AG09309 (cell line): ENCODE results near the gene PCCB.

Experiments used
- DNase-seq: peaks from one replicate; pipeline ENCODE4 v3.0.0-alpha.2; 2010; ENCODE audit warnings: low read depth
- H3K4me3 ChIP-seq: 2 replicates; pipeline ENCODE4 v1.5.1; 2011; ENCODE audit warnings: mild to moderate bottlenecking, low read depth, low read length, moderate library complexity; ENCODE audit not compliant: control insufficient read depth
- TF ChIP-seq, protein P1 (sequence below): IDR thresholded peaks from 2 replicates; pipeline ENCODE4 v1.5.1; 2011; ENCODE audit warnings: mild to moderate bottlenecking, low read depth, low read length, inconsistent platforms; ENCODE audit not compliant: insufficient read depth, control insufficient read depth; ENCODE audit errors: missing control alignments

PCCB gene

DNA sequence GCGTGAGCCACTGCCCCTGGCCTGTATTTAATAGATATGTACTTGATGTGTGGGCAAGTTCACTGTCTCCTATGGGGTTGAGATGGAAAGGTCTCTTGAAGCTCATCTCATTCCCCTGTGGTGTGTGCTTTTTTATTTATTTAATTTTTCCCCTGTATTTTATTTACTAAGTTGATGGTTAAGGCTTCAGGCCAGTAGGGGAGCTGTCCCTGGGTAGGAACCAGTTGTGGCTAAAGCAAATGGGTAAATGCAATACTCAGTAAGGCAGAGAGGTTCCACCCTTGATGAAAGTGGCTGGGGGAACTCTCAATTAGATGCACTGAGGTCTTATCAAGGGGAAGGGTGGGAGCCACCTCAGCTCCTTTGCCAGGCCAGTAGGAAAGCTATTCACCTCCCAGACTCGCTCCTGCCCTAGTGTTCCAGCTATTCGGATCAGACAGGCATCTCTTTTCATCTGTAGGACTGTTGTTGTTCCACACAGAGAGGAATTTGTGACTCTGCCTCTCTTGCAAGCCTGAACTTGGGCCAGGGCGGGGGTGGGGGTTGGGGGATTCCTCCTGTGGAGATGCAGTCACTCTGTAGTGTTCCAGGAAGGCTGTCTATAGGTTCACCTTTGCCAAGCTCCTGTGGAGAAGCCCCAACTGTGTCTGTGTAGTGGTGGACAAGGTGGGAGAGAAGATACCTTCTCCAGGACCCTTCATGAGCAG is 26.1 kb downstream of the PCCB start:
- TF ChIP-seq, protein P1, sequence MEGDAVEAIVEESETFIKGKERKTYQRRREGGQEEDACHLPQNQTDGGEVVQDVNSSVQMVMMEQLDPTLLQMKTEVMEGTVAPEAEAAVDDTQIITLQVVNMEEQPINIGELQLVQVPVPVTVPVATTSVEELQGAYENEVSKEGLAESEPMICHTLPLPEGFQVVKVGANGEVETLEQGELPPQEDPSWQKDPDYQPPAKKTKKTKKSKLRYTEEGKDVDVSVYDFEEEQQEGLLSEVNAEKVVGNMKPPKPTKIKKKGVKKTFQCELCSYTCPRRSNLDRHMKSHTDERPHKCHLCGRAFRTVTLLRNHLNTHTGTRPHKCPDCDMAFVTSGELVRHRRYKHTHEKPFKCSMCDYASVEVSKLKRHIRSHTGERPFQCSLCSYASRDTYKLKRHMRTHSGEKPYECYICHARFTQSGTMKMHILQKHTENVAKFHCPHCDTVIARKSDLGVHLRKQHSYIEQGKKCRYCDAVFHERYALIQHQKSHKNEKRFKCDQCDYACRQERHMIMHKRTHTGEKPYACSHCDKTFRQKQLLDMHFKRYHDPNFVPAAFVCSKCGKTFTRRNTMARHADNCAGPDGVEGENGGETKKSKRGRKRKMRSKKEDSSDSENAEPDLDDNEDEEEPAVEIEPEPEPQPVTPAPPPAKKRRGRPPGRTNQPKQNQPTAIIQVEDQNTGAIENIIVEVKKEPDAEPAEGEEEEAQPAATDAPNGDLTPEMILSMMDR, result no peak
- DNase-seq, result no peak
- H3K4me3 ChIP-seq, result no peak overlapping the region

DNA sequence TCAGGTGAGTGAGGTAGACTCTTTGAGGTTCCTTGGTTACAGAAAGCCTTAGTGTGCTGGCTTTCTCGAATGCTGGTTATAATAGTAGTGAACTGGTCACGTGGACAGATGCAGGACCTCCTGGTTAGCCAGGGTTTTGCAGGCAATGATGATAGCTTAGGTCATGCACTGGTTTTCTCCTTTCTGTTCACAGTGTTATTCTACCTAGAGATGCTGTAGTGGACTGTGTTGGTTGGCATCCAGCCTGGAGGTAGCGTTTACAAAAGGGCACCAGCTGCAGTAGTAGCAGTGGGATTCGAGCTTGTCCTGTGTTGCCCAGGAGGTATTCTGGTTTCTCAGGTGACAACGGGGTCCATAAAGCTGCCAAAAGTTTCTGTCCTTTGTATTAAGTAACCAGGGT is 27.0 kb downstream of the PCCB start:
- TF ChIP-seq, protein P1, result no peak
- H3K4me3 ChIP-seq, result no peak overlapping the region
- no peak for DNase-seq

DNA sequence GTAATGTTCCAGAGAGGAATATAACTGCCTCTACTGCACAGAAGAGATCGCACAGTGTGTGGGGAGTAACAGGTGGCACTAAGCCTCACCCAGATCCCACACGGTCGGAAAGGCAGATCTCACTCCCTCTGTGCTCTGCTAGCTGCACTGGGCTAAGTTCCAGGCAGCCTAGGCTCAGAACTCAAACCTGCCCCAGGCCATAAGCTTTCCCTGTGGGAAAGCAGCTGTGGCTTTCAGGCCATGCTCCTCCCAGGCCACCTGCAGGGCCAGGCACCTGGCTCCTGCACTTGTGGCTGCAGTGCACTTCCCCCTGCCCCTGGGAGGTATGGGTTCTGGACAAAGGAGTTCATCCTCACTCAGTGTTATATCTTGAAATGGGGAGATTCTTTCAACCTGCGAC is 27.5 kb downstream of the PCCB start:
- TF ChIP-seq, protein P1, result no peak
- no peak for DNase-seq
- H3K4me3 ChIP-seq, result no peak overlapping the region

DNA sequence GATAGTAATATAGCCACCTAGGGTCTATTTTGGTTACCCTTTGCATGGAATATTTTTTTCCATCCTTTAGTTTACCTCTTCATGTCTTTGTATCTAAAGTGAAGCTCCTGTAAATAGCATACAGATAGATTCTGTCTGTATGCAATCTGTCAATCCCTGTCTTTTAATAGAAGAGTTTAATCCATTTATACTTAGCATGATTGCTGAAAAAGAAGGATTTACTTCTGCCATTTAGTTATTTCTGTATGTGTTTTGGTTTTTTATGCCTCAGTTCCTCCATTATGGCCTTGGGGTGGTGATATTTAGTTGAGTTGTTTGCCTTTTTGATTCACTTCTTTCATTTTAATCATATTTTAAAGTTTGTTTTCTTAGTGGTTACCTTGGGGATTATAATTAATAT is 29.0 kb downstream of the PCCB start:
- H3K4me3 ChIP-seq, result no peak overlapping the region
- TF ChIP-seq, protein P1, result no peak
- no peak for DNase-seq

DNA sequence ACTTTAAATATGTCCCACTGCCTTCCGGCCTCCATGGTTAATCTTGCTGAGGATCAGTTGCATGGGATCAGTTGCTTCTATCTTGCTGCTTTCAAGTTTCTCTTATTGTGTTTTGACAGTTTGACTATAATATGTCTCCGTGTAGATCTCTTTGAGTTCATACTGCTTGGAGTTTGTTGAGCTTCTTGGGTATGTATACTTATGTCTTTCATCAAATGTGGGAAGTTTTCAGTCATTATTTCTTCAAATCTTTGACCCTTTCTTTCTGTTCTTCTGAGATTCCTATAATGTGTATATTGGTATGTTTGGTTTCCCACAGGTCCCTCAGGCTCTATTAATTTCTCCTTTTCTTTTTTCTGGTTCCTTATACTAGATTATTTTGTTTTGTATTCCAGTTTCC is 30.8 kb downstream of the PCCB start:
- TF ChIP-seq, protein P1, result no peak
- no peak for DNase-seq
- no peak overlapping the region for H3K4me3 ChIP-seq

DNA sequence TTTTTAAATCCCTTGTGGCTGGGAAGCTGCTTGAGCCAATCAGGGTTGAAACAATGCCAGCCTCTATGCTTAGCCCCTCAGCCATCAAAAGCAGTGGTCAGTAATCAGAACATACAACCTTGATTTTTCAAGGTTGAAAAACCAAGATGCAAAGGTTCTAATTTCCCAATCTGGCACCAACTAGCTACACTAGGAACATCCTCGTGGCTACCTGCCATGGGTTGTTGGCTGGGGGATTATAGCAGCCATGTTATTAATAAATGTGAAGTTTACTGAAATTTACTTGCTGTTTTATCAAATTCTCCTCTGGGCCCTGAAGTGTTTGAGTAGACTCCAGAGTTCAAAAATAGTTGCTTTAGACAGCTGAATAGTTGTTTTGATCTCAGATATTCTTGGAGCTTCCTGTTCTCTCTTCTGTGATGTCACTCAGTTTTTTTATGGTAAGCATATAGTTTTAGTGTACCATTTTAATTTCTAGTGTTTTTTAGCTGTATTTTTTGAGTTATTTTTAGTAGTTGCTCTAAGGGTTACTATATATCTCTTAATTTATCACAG is 31.9 kb downstream of the PCCB start:
- TF ChIP-seq, protein P1, result no peak
- no peak for DNase-seq
- no peak overlapping the region for H3K4me3 ChIP-seq

DNA sequence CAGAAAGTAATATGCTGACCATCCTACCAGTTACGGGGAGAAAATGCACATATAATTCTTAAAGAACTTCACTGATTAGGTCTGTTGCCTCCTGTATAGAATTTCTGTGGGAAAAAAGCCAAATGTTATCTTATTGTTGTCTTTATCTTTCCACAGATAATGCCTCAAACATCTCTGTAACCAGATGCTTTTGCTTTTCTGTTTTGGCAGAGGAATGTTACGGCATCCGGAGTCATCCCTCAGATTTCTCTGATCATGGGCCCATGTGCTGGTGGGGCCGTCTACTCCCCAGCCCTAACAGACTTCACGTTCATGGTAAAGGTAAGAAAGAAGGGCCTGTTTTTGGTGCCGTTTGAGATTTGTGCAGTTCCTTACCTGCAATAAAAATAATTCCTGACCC is 33.5 kb downstream of the PCCB start:
- no peak overlapping the region for H3K4me3 ChIP-seq

More for the DNA sequence above, 33.5 kb downstream of the PCCB start:
- TF ChIP-seq, protein P1, result no peak
- no peak for DNase-seq
